ENCODE data around the gene GINS2.

GRCh38 chr16:85659805-85660511 lies 28.8 kb downstream of the GINS2 start:
- TF ChIP-seq CTCF (conservative IDR thresholded peaks at IDR 0.05 in 1 of 2, IDR thresholded peaks at IDR 0.05 in 1 of 2; ENCODE audit: low read depth in 1 of 2, low read length in 2 of 2) (peak; percentile 81 to 94), EZH2 (IDR thresholded peaks at IDR 0.05; ENCODE audit: low read length, missing control alignments) (no peak)

All from fibroblast of lung (primary cell).